H1 (cell line): ENCODE measurements around the gene CEP250. TPM values are rescaled to one million over a fixed set of nuclear protein-coding genes. Genes with fewer than 3 reads are reported as not detected.

ENCODE experiments used
- CTCF ChIA-PET: fragments of 300-600 bp; sonication (Branson Sonifier 250); formaldehyde crosslinking; loops from one replicate; lab custom pipeline; 2021; ENCODE audit not compliant: partially characterized antibody; lab: Charles Lee
- POLR2A ChIA-PET: fragments of 300-600 bp; sonication (Branson Sonifier 250); formaldehyde crosslinking; loops from one replicate; lab custom pipeline; 2021; ENCODE audit warnings: inconsistent platforms; ENCODE audit not compliant: partially characterized antibody; lab: Charles Lee
- DNase-seq, 2 experiments: peaks; one replicate each; pipeline versions ENCODE4 v3.0.0 to v3.0.0-alpha.2; 2010 to 2022; ENCODE audit warnings: low spot score in 2 of 2, low read depth in 1 of 2, mixed read lengths in 1 of 2
- FAIRE-seq: peaks from 2 replicates; lab custom pipeline; 2011; peaks lifted over from hg19 to GRCh38; lab: Jason Lieb, UNC
- H2AFZ ChIP-seq: 2 replicates; pipeline ENCODE4 v1.8.1; 2012; ENCODE audit warnings: low read length, inconsistent platforms
- H2AK5ac ChIP-seq: 2 replicates; pipeline ENCODE4 v1.6.1; 2013; ENCODE audit warnings: low read depth, low read length
- H2BK120ac ChIP-seq: replicated peaks from 2 replicates; pipeline ENCODE3; 2013; ENCODE audit warnings: low read depth, low read length, inconsistent platforms
- H2BK12ac ChIP-seq: 2 replicates; pipeline ENCODE4 v1.6.1; 2013; ENCODE audit warnings: low read depth, low read length
- H2BK15ac ChIP-seq: 2 replicates; pipeline ENCODE4 v1.6.1; 2013; ENCODE audit warnings: low read length
- H2BK20ac ChIP-seq: 2 replicates; pipeline ENCODE4 v1.6.1; 2013; ENCODE audit warnings: low read length
- H2BK5ac ChIP-seq: 2 replicates; pipeline ENCODE4 v1.6.1; 2013; ENCODE audit warnings: low read depth, low read length
- H3K14ac ChIP-seq: 2 replicates; pipeline ENCODE4 v1.6.1; 2013; ENCODE audit warnings: inconsistent platforms; ENCODE audit not compliant: insufficient read length
- H3K18ac ChIP-seq: 2 replicates; pipeline ENCODE4 v1.6.1; 2013; ENCODE audit warnings: low read length; ENCODE audit errors: extremely low read depth
- H3K23ac ChIP-seq: 2 replicates; pipeline ENCODE4 v1.6.1; 2013; ENCODE audit warnings: inconsistent platforms; ENCODE audit not compliant: insufficient read length
- H3K23me2 ChIP-seq: 2 replicates; pipeline ENCODE4 v1.6.1; 2013; ENCODE audit warnings: low read depth, low read length
- H3K27ac ChIP-seq: 2 replicates; pipeline ENCODE4 v1.6.1; 2011; ENCODE audit warnings: low read depth, low read length, inconsistent platforms
- H3K27me3 ChIP-seq, 4 experiments: replicated peaks in 1 of 4; 1 replicate in 1 of 4; 2 replicates in 3 of 4; pipeline versions ENCODE4 v1.6.1 to v1.8.1; 2011 to 2013; ENCODE audit warnings: low read length in 3 of 4, mild to moderate bottlenecking in 3 of 4, inconsistent platforms in 2 of 4, mixed read lengths in 2 of 4, moderate library complexity in 1 of 4; ENCODE audit not compliant: control insufficient read depth in 3 of 4, insufficient read depth in 3 of 4; ENCODE audit errors: extremely low read depth in 1 of 4
- H3K36me3 ChIP-seq, 4 experiments: 2 replicates each; pipeline versions ENCODE4 v1.6.1 to v1.8.1; 2011 to 2013; ENCODE audit warnings: mild to moderate bottlenecking in 4 of 4, low read length in 3 of 4, moderate library complexity in 2 of 4, control low read depth in 1 of 4, inconsistent platforms in 1 of 4; ENCODE audit not compliant: insufficient read depth in 4 of 4, control insufficient read depth in 2 of 4
- H3K4ac ChIP-seq: replicated peaks from 2 replicates; pipeline ENCODE3; 2013; ENCODE audit warnings: low read length, low read depth, mixed read lengths, inconsistent platforms; ENCODE audit not compliant: insufficient read length
- H3K4me1 ChIP-seq, 4 experiments: replicated peaks in 1 of 4; 1 replicate in 1 of 4; 2 replicates in 3 of 4; pipeline versions ENCODE4 v1.6.1 to v1.8.1; 2011 to 2013; ENCODE audit warnings: low read length in 3 of 4, inconsistent platforms in 2 of 4, mixed read lengths in 1 of 4; ENCODE audit not compliant: insufficient read depth in 4 of 4, control insufficient read depth in 3 of 4
- H3K4me2 ChIP-seq, 2 experiments: 2 replicates each; pipeline versions ENCODE4 v1.6.1 to v1.8.1; 2011 to 2013; ENCODE audit warnings: low read depth in 2 of 2, low read length in 2 of 2, control low read depth in 1 of 2, inconsistent platforms in 1 of 2, mild to moderate bottlenecking in 1 of 2; ENCODE audit not compliant: insufficient read depth in 1 of 2
- H3K4me3 ChIP-seq, 4 experiments: fragments of 200-600, 300-600 bp in 1 of 4; sonication (generic), shearing (Covaris generic), sonication (Bioruptor Twin) in 1 of 4; 2 replicates each; pipeline versions ENCODE4 v1.5.1 to v1.8.1; 2011 to 2016; ENCODE audit warnings: low read length in 4 of 4, low read depth in 3 of 4, control low read depth in 2 of 4, inconsistent platforms in 2 of 4, mild to moderate bottlenecking in 2 of 4, mixed read lengths in 1 of 4, moderate library complexity in 1 of 4; ENCODE audit not compliant: insufficient read depth in 2 of 4; ENCODE audit errors: extremely low read depth in 1 of 4
- H3K56ac ChIP-seq: replicated peaks from 2 replicates; pipeline ENCODE3; 2013; ENCODE audit warnings: low read depth, mild to moderate bottlenecking, mixed read lengths, low read length, inconsistent platforms; ENCODE audit not compliant: insufficient read length
- H3K79me1 ChIP-seq: 2 replicates; pipeline ENCODE4 v1.6.1; 2013; ENCODE audit warnings: low read depth, low read length, control low read depth
- H3K79me2 ChIP-seq, 2 experiments: 2 replicates each; pipeline versions ENCODE4 v1.6.1 to v1.8.1; 2012 to 2013; ENCODE audit warnings: low read length in 2 of 2, mild to moderate bottlenecking in 2 of 2, inconsistent platforms in 1 of 2; ENCODE audit not compliant: insufficient read depth in 2 of 2, control insufficient read depth in 1 of 2
- H3K9ac ChIP-seq, 4 experiments: replicated peaks in 1 of 4; 1 replicate in 1 of 4; 2 replicates in 3 of 4; pipeline versions ENCODE4 v1.6.1 to v1.8.1; 2011 to 2013; ENCODE audit warnings: low read depth in 3 of 4, low read length in 3 of 4, control low read depth in 2 of 4, mild to moderate bottlenecking in 2 of 4, moderate library complexity in 2 of 4, inconsistent platforms in 1 of 4; ENCODE audit errors: extremely low read depth in 1 of 4
- H3K9me3 ChIP-seq, 2 experiments: 2 replicates each; pipeline versions ENCODE4 v1.6.1 to v1.8.1; 2012 to 2013; ENCODE audit warnings: mild to moderate bottlenecking in 2 of 2, moderate library complexity in 2 of 2, control low read depth in 1 of 2, inconsistent platforms in 1 of 2, low read depth in 1 of 2, low read length in 1 of 2, mixed read lengths in 1 of 2; ENCODE audit not compliant: insufficient read depth in 2 of 2
- H4K20me1 ChIP-seq, 2 experiments: replicated peaks in 1 of 2; 2 replicates each; pipeline versions ENCODE3 to v1.8.1; 2011 to 2013; ENCODE audit warnings: inconsistent platforms in 2 of 2, low read length in 2 of 2, mild to moderate bottlenecking in 1 of 2; ENCODE audit not compliant: insufficient read depth in 2 of 2, control insufficient read depth in 1 of 2
- H4K5ac ChIP-seq: 2 replicates; pipeline ENCODE4 v1.6.1; 2013; ENCODE audit warnings: low read length, low read depth, mixed read lengths, inconsistent platforms; ENCODE audit not compliant: insufficient read length
- H4K8ac ChIP-seq: 2 replicates; pipeline ENCODE4 v1.8.0; 2013; ENCODE audit warnings: mild to moderate bottlenecking, moderate library complexity, low read length, inconsistent platforms; ENCODE audit not compliant: insufficient read depth; ENCODE audit errors: extremely low read depth
- H4K91ac ChIP-seq: replicated peaks from 2 replicates; pipeline ENCODE3; 2013; ENCODE audit warnings: low read length, mixed read lengths, inconsistent platforms; ENCODE audit not compliant: insufficient read length
- GTF2F1 ChIP-seq: IDR thresholded peaks from 2 replicates; pipeline ENCODE4 v1.6.1; 2012; ENCODE audit warnings: low read depth, low read length, improper control_type of control experiment, borderline replicate concordance
- TAF7 ChIP-seq: optimal IDR thresholded peaks from 2 replicates; pipeline ENCODE3; 2011; ENCODE audit warnings: low read depth, mild to moderate bottlenecking, inconsistent platforms, low read length, moderate library complexity, borderline replicate concordance
- WGBS, 2 experiments: shearing (Covaris generic) in 1 of 2; methylation state at CpG; one replicate each; pipeline versions ENCODE4 v1.1.6 to v1.1.7; 2013 to 2015; ENCODE audit warnings: low lambda C conversion rate in 2 of 2, mixed read lengths in 2 of 2, inconsistent platforms in 1 of 2, low coverage in 1 of 2, missing lambda C conversion rate in 1 of 2; ENCODE audit not compliant: insufficient replicate concordance in 2 of 2, insufficient coverage in 1 of 2, insufficient read length in 1 of 2; ENCODE audit errors: extremely low coverage in 1 of 2, missing lambda C conversion rate in 1 of 2; 5-methylcytosine and 5-hydroxymethylcytosine counted together
- polyA plus RNA-seq, 7 experiments: library from polyadenylated mRNA; depleted of rRNA in 3 of 7; stranded (reverse) in 5 of 7; unstranded in 2 of 7; fragments of >200 nt in 5 of 7; fragments of 200-250 nt in 2 of 7; gene quantifications; 1 replicate in 5 of 7; 2 replicates in 1 of 7; 4 replicates in 1 of 7; pipeline versions ENCODE4 v1.2.1 to v1.2.3, GENCODE V29; 2011 to 2013; ENCODE audit warnings: missing spikeins in 2 of 7, mixed read lengths in 2 of 7
- total RNA-seq: library from RNA; stranded (reverse); fragmentation: NEBNext Ultra II Directional; extraction: Animal tissue kit (Norgen Biotek cat#: 25700); gene quantifications from 2 replicates; pipeline ENCODE4 v1.2.1, GENCODE V29; 2021
- TF ChIP-seq, protein P1 (sequence below): IDR thresholded peaks from 2 replicates; pipeline ENCODE4 v1.6.1; 2011; ENCODE audit warnings: low read length, improper control_type of control experiment

The CEP250 gene
- total and polyA plus RNA-seq, 2 of the 8 experiments (the other 6 are each of a cell fraction or from before 2014, with no cell fraction given): 2.6 to 33.7 TPM

GRCh38 chr20:35410613-35411012, 44.8 kb upstream of the CEP250 start:
- WGBS, 2 experiments: 84% methylated on average over 3 of the region's 6 CpGs; no CpG with 5 or more reads in 1 of the 2 experiments
- no peak overlapping the region for H3K18ac ChIP-seq
- H2BK5ac ChIP-seq: no peak overlapping the region
- H4K5ac ChIP-seq: no peak overlapping the region
- no peak overlapping the region for H3K14ac ChIP-seq
- H3K4me1 ChIP-seq: peaks cover 0 to 5% (median 0%) of the 10 kb centered on the region in 4 experiments; a peak in 2 of 7 replicates
- H3K9ac ChIP-seq: no peak overlapping the region
- H4K91ac ChIP-seq: no peak overlapping the region
- peaks cover 0 to 36% of the 10 kb centered on the region in 2 experiments; a peak in 2 of 4 replicates for H3K79me2 ChIP-seq
- no peak overlapping the region for H3K23ac ChIP-seq
- FAIRE-seq: no peak
- no peaks in the 10 kb centered on the region for H4K20me1 ChIP-seq
- no peak overlapping the region for H3K4ac ChIP-seq
- H2BK20ac ChIP-seq: no peak overlapping the region
- no peak overlapping the region for H2BK15ac ChIP-seq
- peaks cover 0 to 25% (median 6%) of the 10 kb centered on the region in 4 experiments; a peak in 4 of 8 replicates for H3K36me3 ChIP-seq
- H4K8ac ChIP-seq: no peak overlapping the region
- DNase-seq: no peak
- no peaks in the 10 kb centered on the region for H3K9me3 ChIP-seq
- H3K56ac ChIP-seq: no peak overlapping the region
- ChIA-PET CTCF (interaction anchor here (1.2 to 2.7 kb wide), 3 partner anchors 26 to 35 kb away, joined by 3 to 9 read pairs (median 4); partner anchors contain the start of gene GDF5), POLR2A (interaction anchor here (1.1 to 2.3 kb wide), 3 partner anchors 12 to 29 kb away, joined by 4 to 11 read pairs (median 6); no protein-coding TSS in a partner anchor)
- no peaks in the 10 kb centered on the region for H3K27me3 ChIP-seq
- H3K27ac ChIP-seq: no peak overlapping the region
- no peaks in the 10 kb centered on the region; the same call in 1 of the 2 replicates for H3K79me1 ChIP-seq
- H3K4me3 ChIP-seq: peak overlapping the region; percentile 89 to 90 (median 90); a peak in 6 of 8 replicates
- peak overlapping the region; percentile 61 to 73; a peak in 3 of 4 replicates for H3K4me2 ChIP-seq
- H2AFZ ChIP-seq: no peak overlapping the region
- no peak overlapping the region for H2AK5ac ChIP-seq
- H2BK12ac ChIP-seq: no peak overlapping the region
- H3K23me2 ChIP-seq: peaks cover 5% of the 10 kb centered on the region; the same call in 1 of the 2 replicates
- no peak overlapping the region for H2BK120ac ChIP-seq
- TF ChIP-seq GTF2F1: no peak
- TF ChIP-seq, protein P1, sequence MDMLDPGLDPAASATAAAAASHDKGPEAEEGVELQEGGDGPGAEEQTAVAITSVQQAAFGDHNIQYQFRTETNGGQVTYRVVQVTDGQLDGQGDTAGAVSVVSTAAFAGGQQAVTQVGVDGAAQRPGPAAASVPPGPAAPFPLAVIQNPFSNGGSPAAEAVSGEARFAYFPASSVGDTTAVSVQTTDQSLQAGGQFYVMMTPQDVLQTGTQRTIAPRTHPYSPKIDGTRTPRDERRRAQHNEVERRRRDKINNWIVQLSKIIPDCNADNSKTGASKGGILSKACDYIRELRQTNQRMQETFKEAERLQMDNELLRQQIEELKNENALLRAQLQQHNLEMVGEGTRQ: no peak
- no peak for TF ChIP-seq TAF7
